Endothelial cell of umbilical vein (primary cell): ENCODE results near the gene CASP2. TPM values are rescaled to one million over a fixed set of nuclear protein-coding genes. Genes with fewer than 3 reads are reported as not detected.
"Not testable (repeated sequence)": the region's sequence is repeated elsewhere in the genome, so short reads cannot be mapped to it uniquely, and the experiment has no call there.

Experiments
- BruUV-seq: library from RNA; stranded (reverse); fragments of 400-500 nt; replicated peaks from 2 replicates; lab custom pipeline; 2021; lab: Mats Ljungman, UMichigan
- CTCF ChIA-PET: fragments of 300-600, 350-600 bp; sonication (Branson Sonifier 250); formaldehyde crosslinking; loops from one replicate; lab custom pipeline; 2021; ENCODE audit warnings: antibody characterized with exemption, inconsistent platforms; lab: Charles Lee
- POLR2A ChIA-PET: fragments of 300-600, 350-600 bp; sonication (Branson Sonifier 250); formaldehyde crosslinking; loops from one replicate; lab custom pipeline; 2021; ENCODE audit warnings: antibody characterized with exemption, inconsistent platforms; lab: Charles Lee
- DNase-seq: peaks from one replicate; pipeline ENCODE4 v3.0.0-alpha.2; 2011; ENCODE audit warnings: low read depth, low spot score
- FAIRE-seq: peaks from 2 replicates; lab custom pipeline; 2011; peaks lifted over from hg19 to GRCh38; lab: Jason Lieb, UNC
- H2AFZ ChIP-seq: 2 replicates; pipeline ENCODE4 v1.6.0; 2012; ENCODE audit warnings: low read depth, low read length, control low read depth, inconsistent platforms
- H3K27ac ChIP-seq: 2 replicates; pipeline ENCODE4 v1.5.1; 2011; ENCODE audit warnings: low read depth, mild to moderate bottlenecking, control low read depth, low read length, moderate library complexity; ENCODE audit not compliant: insufficient read depth
- H3K27me3 ChIP-seq, 2 experiments: 2 replicates each; pipeline versions ENCODE4 v1.6.0 to v1.6.1; 2011; ENCODE audit warnings: low read length in 2 of 2, mixed read lengths in 1 of 2; ENCODE audit not compliant: control insufficient read depth in 2 of 2, insufficient read depth in 2 of 2
- H3K36me3 ChIP-seq, 2 experiments: 2 replicates in 1 of 2; 3 replicates in 1 of 2; pipeline ENCODE4 v1.5.1; 2011; ENCODE audit warnings: low read length in 2 of 2, mild to moderate bottlenecking in 1 of 2, moderate library complexity in 1 of 2; ENCODE audit not compliant: control insufficient read depth in 2 of 2, insufficient read depth in 2 of 2; ENCODE audit errors: extremely low read depth in 1 of 2
- H3K4me1 ChIP-seq: 3 replicates; pipeline ENCODE4 v1.5.1; 2011; ENCODE audit warnings: mild to moderate bottlenecking, low read length; ENCODE audit not compliant: control insufficient read depth, insufficient read depth; ENCODE audit errors: extremely low read depth
- H3K4me2 ChIP-seq: 2 replicates; pipeline ENCODE4 v1.6.1; 2011; ENCODE audit warnings: low read length, control low read depth, mixed read lengths; ENCODE audit not compliant: insufficient read depth
- H3K4me3 ChIP-seq, 3 experiments: fragments of 200-600 bp in 1 of 3; sonication (generic), shearing (Covaris generic) in 1 of 3; replicated peaks in 1 of 3; 2 replicates each; pipeline ENCODE4 v1.5.1; 2011 to 2016; ENCODE audit warnings: control low read depth in 3 of 3, low read length in 3 of 3, mild to moderate bottlenecking in 2 of 3, inconsistent platforms in 1 of 3, low read depth in 1 of 3, moderate library complexity in 1 of 3; ENCODE audit not compliant: insufficient read depth in 1 of 3
- H3K79me2 ChIP-seq: 2 replicates; pipeline ENCODE4 v1.6.0; 2012; ENCODE audit warnings: low read length, inconsistent platforms; ENCODE audit not compliant: control insufficient read depth, insufficient read depth
- H3K9ac ChIP-seq: replicated peaks from 2 replicates; pipeline ENCODE3; 2011; ENCODE audit warnings: low read length, control low read depth; ENCODE audit not compliant: insufficient read depth; ENCODE audit errors: extremely low read depth
- H3K9me1 ChIP-seq: replicated peaks from 3 replicates; pipeline ENCODE4 v1.6.0; 2011; ENCODE audit warnings: mild to moderate bottlenecking, low read length; ENCODE audit not compliant: control insufficient read depth, insufficient read depth; ENCODE audit errors: extremely low read depth
- H3K9me3 ChIP-seq: replicated peaks from 2 replicates; pipeline ENCODE4 v1.5.1; 2012; ENCODE audit warnings: low read length, inconsistent platforms; ENCODE audit not compliant: control insufficient read depth, insufficient read depth
- H4K20me1 ChIP-seq: replicated peaks from 2 replicates; pipeline ENCODE3; 2011; ENCODE audit warnings: mild to moderate bottlenecking, low read length; ENCODE audit not compliant: control insufficient read depth, insufficient read depth; ENCODE audit errors: extremely low read depth
- EZH2 ChIP-seq: IDR thresholded peaks from 2 replicates; pipeline ENCODE4 v1.6.1; 2012; ENCODE audit warnings: borderline replicate concordance, low read depth, mild to moderate bottlenecking, moderate library complexity, low read length, inconsistent platforms; ENCODE audit not compliant: severe bottlenecking
- POLR2A ChIP-seq: IDR thresholded peaks from 2 replicates; pipeline ENCODE4 v1.6.1; 2012; ENCODE audit warnings: low read depth, mild to moderate bottlenecking, control low read depth, low read length
- POLR2AphosphoS5 ChIP-seq: IDR thresholded peaks from 2 replicates; pipeline ENCODE4 v1.6.1; 2012; ENCODE audit warnings: low read depth, mild to moderate bottlenecking, control low read depth, low read length, moderate library complexity; ENCODE audit not compliant: insufficient read depth
- dilution Hi-C: fragments of 300-500 bp; cut with MboI; formaldehyde crosslinking; loops from one replicate; pipeline ENCODE4 v1.15.0; 2019; ENCODE audit warnings: low sequenced_read_pairs; ENCODE audit not compliant: extremely low pct_ligation_motif_present
- intact Hi-C: fragments of 100-400 bp; cut with micrococcal nuclease; formaldehyde crosslinking; loops from one replicate; pipeline ENCODE4 v1.10.0; 2022
- polyA plus RNA-seq, 4 experiments: library from polyadenylated mRNA; depleted of rRNA in 3 of 4; stranded (reverse) in 3 of 4; unstranded in 1 of 4; fragments of >200 nt; gene quantifications; 2 replicates each; pipeline versions ENCODE4 v1.2.1 to v1.2.3, GENCODE V29; 2011 to 2012; ENCODE audit warnings: missing spikeins in 1 of 4
- total RNA-seq: library from RNA; stranded (reverse); gene quantifications from 2 replicates; pipeline ENCODE4 v1.2.3, GENCODE V29; 2021

CASP2 gene
- total and polyA plus RNA-seq, 2 donors (not counting 3 experiments of a cell fraction or from before 2014, with no cell fraction given) = 36.3 to 57.9 TPM

DNA sequence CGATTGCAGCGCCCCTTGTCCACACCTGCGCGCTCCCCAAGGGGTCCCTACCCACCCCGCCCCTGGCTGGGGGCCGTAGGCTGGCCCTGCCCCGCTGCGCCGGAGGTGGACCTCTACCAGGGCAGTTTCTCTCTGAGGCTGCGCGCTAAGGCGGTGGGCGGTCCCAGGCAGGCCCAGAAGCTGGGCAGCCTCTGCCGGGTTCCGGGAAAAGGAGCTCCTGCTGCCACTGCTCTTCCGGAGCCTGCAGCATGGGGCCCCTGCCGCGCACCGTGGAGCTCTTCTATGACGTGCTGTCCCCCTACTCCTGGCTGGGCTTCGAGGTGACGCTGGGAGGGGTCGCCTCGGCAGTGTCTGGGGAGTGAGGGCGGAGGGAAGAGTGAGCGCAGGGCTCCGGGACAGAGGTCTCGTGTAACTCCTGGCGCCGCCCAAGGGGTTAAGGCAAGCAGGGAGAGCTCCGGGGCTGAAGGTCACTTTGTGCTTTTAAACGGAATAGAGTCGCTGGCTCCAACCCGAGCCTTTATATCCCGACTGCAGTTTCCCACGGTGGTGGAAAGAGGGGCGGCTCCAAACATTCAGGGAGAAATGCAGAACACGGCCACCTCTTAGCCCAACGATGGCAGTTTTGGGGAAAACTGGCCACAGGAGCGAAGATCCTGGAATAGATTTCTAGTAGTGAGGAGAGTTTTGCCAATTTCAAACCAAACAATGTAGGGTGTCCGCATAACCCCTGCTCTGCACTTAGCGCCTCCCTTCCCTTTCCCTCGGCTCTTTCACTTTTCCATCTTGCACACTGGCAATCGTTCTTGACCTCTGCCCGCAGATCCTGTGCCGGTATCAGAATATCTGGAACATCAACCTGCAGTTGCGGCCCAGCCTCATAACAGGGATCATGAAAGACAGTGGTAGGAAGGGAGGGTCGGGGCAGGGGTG lies 24.6 kb upstream of the CASP2 start, which contains the start of gene GSTK1:
TSS of gene GSTK1 (plus strand) at position 176 of the 930 bp plus-strand sequence. CDS start at position 249, 73 bp downstream.
- dilution Hi-C loops (no loop called here), intact Hi-C loops (loop anchor here (1.0 to 2.0 kb wide), 4 partner anchors 16 to 33 kb away; partner anchors contain the start of gene CASP2)
- Histone ChIP-seq H3K36me3 (peaks cover 10 to 18% of the 10 kb centered on the region in 2 experiments), H4K20me1 (no peaks in the 10 kb centered on the region), H3K9me1 (no peaks in the 10 kb centered on the region), H3K9ac (peak within 1 kb of the TSS; percentile 55), H3K4me1 (peaks cover 8% of the 10 kb centered on the region), H3K27me3 (no peaks in the 10 kb centered on the region), H3K4me3 (peak within 1 kb of the TSS; percentile 45 to 87 (median 80)), H3K27ac (peak within 1 kb of the TSS; percentile 52), H3K79me2 (peaks cover 5% of the 10 kb centered on the region), H2AFZ (peak within 1 kb of the TSS; percentile 86), H3K9me3 (no peaks in the 10 kb centered on the region), H3K4me2 (peak within 1 kb of the TSS; percentile 88)
- FAIRE-seq (peak; percentile 89), DNase-seq (peak; percentile 76)
- CTCF ChIA-PET = interaction anchor here (0.7 to 2.9 kb wide), 11 partner anchors 16 to 117 kb away, joined by 3 to 26 read pairs (median 6); partner anchors contain the start of gene CASP2
- TF ChIP-seq EZH2 (no peak), POLR2A (peak; percentile 93), POLR2AphosphoS5 (peak; percentile 89)
- POLR2A ChIA-PET = interaction anchor here (1.2 to 1.3 kb wide), 2 partner anchors 16 to 24 kb away, joined by 3 to 5 read pairs; partner anchors contain the start of gene CASP2
- TSS peak; percentile 67 for BruUV-seq

DNA sequence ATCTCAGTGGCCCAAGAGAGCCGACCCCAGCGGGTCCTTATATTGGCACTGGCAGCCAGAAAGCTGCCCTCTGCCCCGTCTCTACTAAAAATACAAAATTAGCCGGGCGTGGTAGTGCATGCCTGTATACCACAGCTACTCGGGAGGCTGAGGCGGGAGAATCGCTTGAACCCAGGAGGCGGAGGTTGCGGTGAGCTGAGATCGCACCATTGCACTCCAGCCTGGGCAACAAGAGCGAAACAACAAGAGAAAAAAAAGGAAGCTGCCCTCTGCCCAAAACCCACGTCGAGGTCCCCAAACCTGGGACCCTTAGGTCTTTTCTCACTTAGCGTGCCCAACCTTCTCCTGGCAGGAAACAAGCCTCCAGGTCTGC lies 24.0 kb upstream of the CASP2 start:
- H3K9me3 ChIP-seq, H3K27me3 ChIP-seq, H3K79me2 ChIP-seq, H3K27ac ChIP-seq, H3K4me1 ChIP-seq, H3K9me1 ChIP-seq, H4K20me1 ChIP-seq, intact Hi-C loops, DNase-seq, FAIRE-seq, BruUV-seq, dilution Hi-C loops: not testable (repeated sequence)
- CTCF ChIA-PET = interaction anchor here (0.8 to 2.9 kb wide), 8 partner anchors 16 to 116 kb away, joined by 3 to 26 read pairs (median 6); no protein-coding TSS in a partner anchor
- Histone ChIP-seq H3K9ac (peak overlapping the region; percentile 55), H2AFZ (peak overlapping the region; percentile 86), H3K4me3 (peak overlapping the region; percentile 45 to 87 (median 80)), H3K4me2 (peak overlapping the region; percentile 88), H3K36me3 (peaks cover 10 to 20% of the 10 kb centered on the region in 2 experiments)
- POLR2A ChIA-PET = interaction anchor here (1.2 kb wide), 1 partner anchor 16 kb away, joined by 3 read pairs; no protein-coding TSS in a partner anchor
